ENCODE data around the gene ZFAND2B.

The ZFAND2B gene

GRCh38 chr2:219221957-219222518, 15.5 kb downstream of the ZFAND2B start:
- DNase-seq (ENCODE audit: low read depth): no peak
- TF ChIP-seq, protein P1, sequence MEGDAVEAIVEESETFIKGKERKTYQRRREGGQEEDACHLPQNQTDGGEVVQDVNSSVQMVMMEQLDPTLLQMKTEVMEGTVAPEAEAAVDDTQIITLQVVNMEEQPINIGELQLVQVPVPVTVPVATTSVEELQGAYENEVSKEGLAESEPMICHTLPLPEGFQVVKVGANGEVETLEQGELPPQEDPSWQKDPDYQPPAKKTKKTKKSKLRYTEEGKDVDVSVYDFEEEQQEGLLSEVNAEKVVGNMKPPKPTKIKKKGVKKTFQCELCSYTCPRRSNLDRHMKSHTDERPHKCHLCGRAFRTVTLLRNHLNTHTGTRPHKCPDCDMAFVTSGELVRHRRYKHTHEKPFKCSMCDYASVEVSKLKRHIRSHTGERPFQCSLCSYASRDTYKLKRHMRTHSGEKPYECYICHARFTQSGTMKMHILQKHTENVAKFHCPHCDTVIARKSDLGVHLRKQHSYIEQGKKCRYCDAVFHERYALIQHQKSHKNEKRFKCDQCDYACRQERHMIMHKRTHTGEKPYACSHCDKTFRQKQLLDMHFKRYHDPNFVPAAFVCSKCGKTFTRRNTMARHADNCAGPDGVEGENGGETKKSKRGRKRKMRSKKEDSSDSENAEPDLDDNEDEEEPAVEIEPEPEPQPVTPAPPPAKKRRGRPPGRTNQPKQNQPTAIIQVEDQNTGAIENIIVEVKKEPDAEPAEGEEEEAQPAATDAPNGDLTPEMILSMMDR (conservative IDR thresholded peaks at IDR 0.05; ENCODE audit: control insufficient read depth, insufficient read depth, low read depth, low read length): no peak
- no peak overlapping the region for H3K4me3 ChIP-seq (ENCODE audit: control insufficient read depth, low read depth, low read length)

DNA sequence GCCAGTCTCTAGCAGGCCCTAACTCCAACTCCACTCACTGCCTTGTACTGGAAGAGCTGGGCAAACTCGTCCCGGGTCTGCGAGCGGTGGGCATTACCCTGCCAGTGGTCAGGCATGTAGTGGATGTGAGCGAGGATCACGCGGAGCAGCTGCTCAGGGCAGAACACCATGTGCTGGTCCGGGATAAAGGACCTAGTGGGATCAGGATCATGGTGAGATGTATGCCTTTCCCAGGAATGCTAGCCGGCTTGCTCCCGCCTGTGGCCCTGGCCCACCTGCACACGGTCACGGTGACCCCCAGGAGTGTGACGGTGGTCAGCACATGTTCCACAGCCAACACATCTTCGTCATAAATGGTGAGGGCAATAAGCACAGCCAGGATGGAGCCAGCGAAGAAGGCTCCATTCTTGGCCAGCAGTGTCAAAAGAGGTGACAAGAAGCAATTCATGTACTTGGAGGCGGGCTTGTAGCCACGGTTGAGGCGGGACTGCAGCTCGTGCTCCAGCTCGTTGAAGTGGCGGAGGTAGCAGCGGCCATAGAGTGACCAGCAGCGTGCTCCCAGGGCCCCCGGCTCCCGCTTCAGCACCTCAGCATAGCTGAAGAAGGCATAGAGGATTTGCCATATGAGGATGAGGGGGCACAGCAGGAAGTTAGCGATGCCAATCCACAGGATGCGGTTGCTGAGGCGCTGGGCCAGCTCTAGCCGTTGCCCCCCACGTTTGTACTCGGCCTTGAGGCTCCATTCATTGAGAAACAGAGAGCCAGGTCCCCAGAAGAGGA, 17.4 kb downstream of the ZFAND2B start:
- TF ChIP-seq, protein P1 (conservative IDR thresholded peaks at IDR 0.05; ENCODE audit: control insufficient read depth, insufficient read depth, low read depth, low read length): no peak
- DNase-seq (ENCODE audit: low read depth): no peak
- no peak overlapping the region for H3K4me3 ChIP-seq (ENCODE audit: control insufficient read depth, low read depth, low read length)

GRCh38 chr2:219225350-219225749, 18.8 kb downstream of the ZFAND2B start:
- TF ChIP-seq, protein P1 (conservative IDR thresholded peaks at IDR 0.05; ENCODE audit: control insufficient read depth, insufficient read depth, low read depth, low read length): no peak

GRCh38 chr2:219228041-219228910, 21.7 kb downstream of the ZFAND2B start:
- peak overlapping the region; percentile 97 for H3K4me3 ChIP-seq (ENCODE audit: control insufficient read depth, low read depth, low read length)
- TF ChIP-seq, protein P1 (conservative IDR thresholded peaks at IDR 0.05; ENCODE audit: control insufficient read depth, insufficient read depth, low read depth, low read length): no peak
- DNase-seq (ENCODE audit: low read depth): no peak

More at GRCh38 chr2:219225350-219225749, 18.8 kb downstream of the ZFAND2B start:
- no peak overlapping the region for H3K4me3 ChIP-seq (ENCODE audit: control insufficient read depth, low read depth, low read length)
- no peak for DNase-seq (ENCODE audit: low read depth)

DNA sequence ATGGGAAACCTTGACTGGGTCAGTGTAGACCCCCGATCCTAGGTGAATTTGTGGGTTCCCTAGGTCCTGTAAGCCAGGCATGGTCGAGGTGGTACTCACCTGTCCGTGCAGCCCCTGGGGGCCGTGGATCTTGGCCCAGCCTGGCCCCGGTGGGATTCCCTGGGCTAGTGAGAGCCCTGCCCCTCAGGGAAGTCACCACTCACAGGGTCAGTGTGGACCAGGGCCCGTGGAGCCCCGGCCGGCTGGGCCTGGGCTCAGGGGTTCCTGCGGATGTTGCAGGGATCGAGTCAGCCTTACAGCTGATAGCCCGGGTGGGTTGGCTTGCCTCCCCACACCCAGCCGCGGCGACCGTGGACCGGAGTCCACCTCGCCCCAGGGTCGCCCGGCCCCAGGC, 22.3 kb downstream of the ZFAND2B start:
- TF ChIP-seq, protein P1 (conservative IDR thresholded peaks at IDR 0.05; ENCODE audit: control insufficient read depth, insufficient read depth, low read depth, low read length): no peak
- no peak for DNase-seq (ENCODE audit: low read depth)
- H3K4me3 ChIP-seq (ENCODE audit: control insufficient read depth, low read depth, low read length): peak overlapping the region; percentile 97

DNA sequence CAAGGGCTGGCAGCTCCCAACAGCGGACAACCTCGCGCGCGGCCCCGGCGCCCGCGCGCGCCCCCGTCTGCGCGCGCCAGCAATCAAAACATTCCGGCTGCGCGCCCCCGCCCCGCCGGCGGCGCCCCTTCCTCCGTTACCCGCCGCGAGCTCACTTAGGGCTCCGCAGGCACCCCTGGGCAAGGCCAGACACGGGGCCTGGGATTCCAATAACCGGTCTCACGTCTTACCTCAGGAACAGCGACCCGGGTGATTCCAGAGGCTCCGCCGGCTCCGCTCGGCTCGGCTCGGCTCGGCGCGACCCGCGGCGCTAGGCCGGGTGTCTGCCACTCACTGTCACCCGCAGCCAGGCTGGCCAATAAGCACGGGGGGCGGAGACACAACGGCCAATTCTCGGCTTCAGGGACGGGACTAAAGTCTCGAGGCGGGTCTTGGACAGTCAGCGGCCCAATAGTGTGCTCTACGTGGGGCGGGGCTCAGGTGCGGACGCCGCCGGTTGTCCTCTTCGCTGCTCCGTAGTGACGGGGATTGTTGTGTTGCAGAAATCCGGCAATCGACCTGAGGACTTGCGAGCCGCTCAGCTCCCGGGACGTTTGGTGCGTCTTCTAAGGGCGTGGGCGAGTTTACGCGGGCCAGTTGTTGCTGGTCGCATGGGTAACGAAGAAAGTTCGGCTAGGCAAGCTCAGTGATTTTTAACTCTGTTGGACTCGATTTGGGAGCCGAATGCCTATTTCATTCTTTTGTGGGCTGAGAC, 22.9 kb downstream of the ZFAND2B start, which contains the start of the genes ANKZF1 and ATG9A:
Gene ANKZF1 (plus strand): TSS at position 502 of the 754 bp plus-strand sequence. CDS start 452 bp downstream, outside the sequence.
Gene ATG9A (minus strand): TSS at position 332 of the 754 bp plus-strand sequence. CDS start 1,612 bp downstream, outside the sequence.
- peak; percentile 98 for DNase-seq (ENCODE audit: low read depth)
- TF ChIP-seq, protein P1 (conservative IDR thresholded peaks at IDR 0.05; ENCODE audit: control insufficient read depth, insufficient read depth, low read depth, low read length): no peak
- peak within 1 kb of the TSS; percentile 97 for H3K4me3 ChIP-seq (ENCODE audit: control insufficient read depth, low read depth, low read length)
